Left ventricle myocardium superior (tissue), 1 donor: ENCODE data around the gene GHSR. TPM values are rescaled to one million over a fixed set of nuclear protein-coding genes. Genes with fewer than 3 reads are reported as not detected.

Experiments
- ATAC-seq: fragments of 200-7000 bp; cut with Tn5 transposase; one replicate; pipeline ENCODE4 v1.9.1; 2020; ENCODE audit warnings: mild to moderate bottlenecking, moderate library complexity
- DNase-seq: peaks from one replicate; pipeline ENCODE4 v3.0.0-alpha.2; 2020
- intact Hi-C: fragments of 100-400 bp; cut with micrococcal nuclease; formaldehyde crosslinking; loops from one replicate; pipeline ENCODE4 v1.11.0; 2022
- total RNA-seq: library from RNA; stranded (reverse); fragmentation: NEBNext Ultra II Directional; extraction: Animal tissue kit (Norgen Biotek cat#: 25700); gene quantifications from one replicate; pipeline ENCODE4 v1.2.1, GENCODE V29; 2021
- donor health status: DM: no; HTN: yes; CAD: no; lungs with severe emphysema.

GHSR gene
- total RNA-seq, 1 donor from 2014 or later, result not detected

DNA sequence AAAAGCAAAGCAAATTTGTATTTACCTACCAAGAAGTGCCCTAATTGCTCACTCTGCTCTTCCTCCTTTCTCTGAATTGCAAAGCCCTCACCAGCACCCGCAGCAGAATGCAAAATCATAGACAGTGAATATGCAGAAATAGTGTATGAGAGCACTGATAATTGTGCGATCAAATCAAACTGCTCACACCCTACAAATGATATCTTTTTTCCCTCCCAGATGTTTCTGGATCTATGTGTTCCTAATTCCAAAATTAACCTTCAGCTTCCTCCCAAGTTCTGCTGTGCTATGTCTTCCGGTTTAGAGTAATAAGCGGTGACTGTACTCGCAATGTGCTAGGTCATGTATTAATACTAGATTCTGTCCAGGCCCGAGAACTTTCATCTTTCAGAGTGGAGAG lies 3.4 kb downstream of the GHSR start:
- intact Hi-C loops, result no loop called here
- ATAC-seq, result no peak
- no peak for DNase-seq

DNA sequence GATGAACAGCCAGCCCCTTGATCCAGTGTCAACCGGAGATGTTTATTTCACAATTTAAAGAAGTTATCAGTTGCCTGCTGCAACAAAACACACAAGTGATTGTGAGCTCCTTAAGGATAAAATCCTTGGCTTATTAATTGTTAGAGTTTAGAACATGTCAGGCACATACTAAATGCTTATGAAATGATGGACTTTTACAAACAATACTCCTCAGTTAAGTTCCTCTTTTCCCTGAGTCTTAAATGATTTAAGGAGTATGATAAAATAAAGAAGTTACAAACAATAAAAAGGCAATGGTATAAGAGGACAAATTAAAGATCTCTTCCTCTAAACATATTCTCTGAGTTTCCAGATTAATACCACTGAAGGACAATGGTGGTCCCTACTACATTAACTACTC lies 5.7 kb downstream of the GHSR start:
- ATAC-seq (no peak), DNase-seq (no peak)
- intact Hi-C loops, result no loop called here

DNA sequence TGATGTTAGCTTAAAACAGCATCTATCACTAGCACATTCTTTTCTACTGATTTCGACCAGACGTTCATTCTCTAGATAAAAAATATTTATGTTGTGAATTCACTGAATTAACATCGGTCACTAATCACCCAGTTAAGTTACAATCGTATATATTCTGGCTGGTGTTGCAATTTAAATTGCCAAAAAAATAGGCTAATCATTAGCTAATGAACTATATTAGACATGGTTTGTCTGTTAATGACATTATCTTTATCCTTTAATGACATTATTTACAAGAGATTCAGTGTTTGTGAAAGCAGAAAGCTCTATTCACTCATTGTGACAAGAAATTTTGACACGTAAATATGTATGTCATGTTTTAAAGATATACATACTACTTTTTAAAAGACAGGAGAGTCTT lies 6.7 kb downstream of the GHSR start:
- no peak for ATAC-seq
- no peak for DNase-seq
- intact Hi-C loops, result no loop called here

DNA sequence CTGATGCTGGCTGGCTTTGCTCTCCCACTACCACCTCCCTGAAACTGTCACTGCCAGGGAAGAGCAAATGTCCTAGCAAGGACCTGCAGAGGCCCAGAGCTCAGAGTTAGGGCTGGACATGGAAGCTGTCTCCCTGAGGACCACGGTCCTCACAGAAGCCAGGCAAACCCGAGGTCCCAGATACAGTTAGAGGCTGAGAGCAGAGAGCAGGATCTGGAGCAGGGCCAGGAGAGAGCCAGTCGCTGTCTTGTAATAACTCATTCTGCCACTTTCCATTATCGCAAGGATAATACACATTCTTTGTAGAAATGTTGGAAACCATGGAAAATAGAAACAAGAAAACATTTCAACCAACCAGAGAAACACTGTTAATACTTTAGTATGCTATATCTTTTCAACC lies 10.1 kb downstream of the GHSR start:
- ATAC-seq, result no peak
- intact Hi-C loops, result no loop called here
- DNase-seq, result no peak

DNA sequence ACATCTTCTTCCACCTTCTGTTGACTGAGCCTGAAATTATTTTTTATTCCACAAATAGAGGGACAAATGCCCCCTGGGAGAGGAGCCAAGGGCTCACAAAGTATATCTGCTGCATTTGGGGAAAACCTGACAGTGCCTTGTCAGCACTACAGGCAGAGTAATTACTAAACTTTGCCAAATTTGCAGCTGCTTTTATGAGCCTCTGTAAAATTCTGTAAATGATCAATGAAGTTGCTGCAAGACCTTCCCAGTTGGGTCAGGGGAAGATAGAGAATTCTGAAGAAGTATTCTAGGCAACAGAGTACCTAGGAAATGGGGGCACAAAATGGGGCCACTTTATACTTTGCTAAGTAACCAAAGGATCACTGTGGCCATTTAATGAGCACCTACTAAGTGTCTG lies 10.5 kb downstream of the GHSR start:
- no peak for ATAC-seq
- DNase-seq, result no peak
- intact Hi-C loops, result no loop called here

DNA sequence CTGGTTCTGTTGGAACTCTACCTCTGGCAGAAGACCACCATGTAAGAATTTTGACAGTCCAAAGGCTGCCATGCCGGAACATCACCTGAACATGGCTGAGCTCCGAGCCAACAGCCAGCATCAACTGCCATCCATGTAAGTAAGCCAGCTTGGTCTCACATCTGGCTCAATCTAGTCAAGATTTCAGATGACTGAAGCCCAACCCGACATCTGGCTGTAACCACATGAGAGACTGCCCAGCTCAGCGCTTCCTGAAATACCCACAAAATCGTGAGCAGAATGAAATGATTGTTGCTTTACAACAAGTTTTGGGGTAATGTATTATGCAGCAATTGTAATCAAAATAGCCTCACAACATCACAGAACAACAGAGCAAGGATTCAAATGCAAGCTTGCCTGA lies 32.9 kb downstream of the GHSR start:
- ATAC-seq, result no peak
- DNase-seq, result no peak
- intact Hi-C loops, result no loop called here

DNA sequence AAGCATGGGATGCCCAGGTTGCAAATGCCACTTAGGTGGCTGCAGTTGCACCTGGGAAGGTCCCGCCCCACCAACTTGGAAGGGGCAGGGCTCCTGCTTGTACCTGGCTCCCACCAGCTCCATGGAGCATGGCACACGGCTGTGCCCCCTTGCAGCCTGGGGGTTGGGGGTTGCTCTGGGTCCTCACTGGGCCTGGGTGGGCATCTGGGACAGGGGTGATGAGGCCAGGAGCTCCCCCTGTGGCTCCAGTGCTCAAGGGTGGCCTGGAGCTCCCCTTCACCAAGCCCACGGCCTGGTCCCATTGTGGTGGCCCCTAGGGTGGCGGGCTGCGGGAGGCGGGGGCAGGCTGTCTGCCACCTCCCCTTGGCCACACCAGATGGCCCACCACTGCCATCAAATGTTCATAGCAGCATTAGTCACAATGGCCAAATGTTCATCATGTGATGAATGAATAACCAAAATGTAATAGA lies 36.7 kb downstream of the GHSR start:
- DNase-seq, result no peak
- intact Hi-C loops, result no loop called here
- ATAC-seq, result no peak

DNA sequence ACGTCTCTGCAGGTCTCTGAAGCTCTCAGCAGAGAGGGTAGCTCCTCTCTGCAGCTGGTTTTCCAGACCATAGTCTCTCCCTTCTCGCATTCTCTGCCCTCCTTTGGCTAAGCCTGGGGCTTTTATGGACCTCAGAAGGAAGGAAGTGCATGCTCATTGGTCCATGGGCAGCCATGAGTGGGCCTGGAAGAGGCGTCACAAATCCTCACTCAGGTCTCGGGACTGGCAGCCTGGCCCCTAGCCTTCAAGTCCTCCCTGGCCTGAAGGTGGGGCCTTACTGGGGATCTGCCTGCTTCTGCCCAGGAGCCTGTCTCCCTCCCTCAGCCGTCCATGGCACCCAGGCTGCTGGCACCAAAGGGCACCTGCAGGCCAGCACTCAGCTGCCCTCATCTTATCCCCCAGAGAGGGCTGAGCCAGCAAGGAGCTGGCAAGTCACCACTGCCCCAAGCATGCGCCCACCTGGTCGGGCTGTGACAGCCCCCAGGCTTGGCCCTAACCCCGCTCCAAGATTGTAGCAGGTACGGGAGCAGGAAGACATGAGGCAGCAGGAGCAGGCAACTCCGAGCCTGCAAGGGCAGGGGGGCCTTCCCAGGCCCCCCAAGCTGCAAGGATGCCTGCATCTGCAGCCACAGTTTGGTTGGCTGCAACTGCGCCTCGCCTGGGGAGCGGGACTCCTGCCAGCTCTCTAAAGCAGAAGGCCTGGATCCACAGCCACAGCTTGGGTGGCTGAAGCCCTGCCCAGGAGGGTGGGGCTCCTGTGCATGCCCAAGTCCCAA lies 37.4 kb downstream of the GHSR start:
- DNase-seq (peak; percentile 18), ATAC-seq (no peak)
- intact Hi-C loops, result no loop called here

DNA sequence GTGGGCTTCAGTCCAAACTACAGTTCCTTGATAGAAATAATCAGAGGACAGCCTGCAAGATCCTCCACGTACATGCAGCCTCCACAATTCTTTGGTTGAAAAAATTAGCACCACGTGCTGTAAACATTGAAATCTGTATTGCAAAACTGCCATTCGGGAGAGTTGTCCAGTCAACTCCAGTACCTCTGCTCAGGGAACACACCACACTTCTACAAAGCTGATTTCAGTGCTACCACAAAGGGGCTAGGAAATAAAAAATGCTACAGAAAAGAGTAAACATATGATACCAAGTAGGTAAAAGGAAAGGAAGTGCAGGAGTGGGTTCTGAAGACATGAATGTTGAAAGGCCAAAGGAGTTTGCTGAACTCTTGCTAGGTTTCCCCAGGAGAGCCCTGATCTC lies 40.4 kb downstream of the GHSR start:
- intact Hi-C loops, result no loop called here
- DNase-seq (no peak), ATAC-seq (no peak)

DNA sequence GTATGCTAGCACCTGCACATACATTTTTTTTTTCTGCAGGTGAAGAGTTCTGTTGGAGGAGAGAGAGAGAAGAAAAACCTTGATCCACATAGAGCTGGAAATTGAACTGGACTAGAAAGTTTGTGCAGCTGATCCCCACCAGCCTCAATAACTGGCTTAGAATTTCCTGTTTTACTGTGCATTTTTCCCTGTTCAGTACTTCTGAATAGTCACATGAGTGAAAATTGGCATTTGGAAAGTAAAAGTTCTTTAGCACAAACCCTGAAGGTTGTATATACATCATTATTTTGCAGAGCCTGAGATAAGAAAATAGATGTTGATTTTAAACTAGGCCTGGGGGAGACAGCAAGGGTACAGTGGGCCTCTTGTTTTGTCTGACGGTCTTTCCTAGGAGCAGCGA lies 42.3 kb downstream of the GHSR start:
- intact Hi-C loops, result no loop called here
- ATAC-seq, result no peak
- no peak for DNase-seq

DNA sequence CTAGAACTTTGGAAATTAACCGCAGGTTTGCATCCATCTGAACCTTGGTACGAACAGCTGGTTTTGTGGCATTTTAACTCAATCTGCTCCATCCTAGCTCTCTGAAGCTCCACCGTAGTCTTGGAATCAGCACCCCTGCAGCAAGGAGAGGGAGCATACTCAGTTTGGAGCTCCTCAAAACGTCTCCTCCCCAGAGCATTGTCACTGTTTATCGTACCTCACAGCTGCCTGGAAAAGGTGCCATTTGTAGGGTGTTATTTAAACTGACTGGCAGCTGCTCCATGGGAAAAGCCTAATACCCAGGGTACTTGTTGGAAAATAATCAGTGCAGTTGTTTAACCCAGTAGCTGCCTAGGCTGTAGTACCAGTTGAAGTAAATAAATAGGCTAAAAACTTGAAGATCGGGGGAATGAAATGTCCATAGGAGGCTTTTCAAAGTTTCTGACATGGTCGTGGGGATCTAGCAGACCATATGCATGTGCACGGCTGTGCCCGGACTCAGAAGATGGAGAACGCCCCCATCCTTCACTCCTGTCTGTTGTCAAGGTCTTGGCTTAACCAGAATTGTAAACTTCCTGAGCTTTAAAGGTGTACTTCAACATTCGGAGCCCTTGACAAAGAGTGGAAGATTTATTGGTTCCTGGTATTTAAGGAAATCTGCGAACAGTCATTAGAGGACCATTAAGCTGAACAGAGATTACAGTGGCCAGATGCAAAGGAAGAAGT lies 43.9 kb downstream of the GHSR start:
- DNase-seq, result no peak
- no peak for ATAC-seq
- intact Hi-C loops, result no loop called here

DNA sequence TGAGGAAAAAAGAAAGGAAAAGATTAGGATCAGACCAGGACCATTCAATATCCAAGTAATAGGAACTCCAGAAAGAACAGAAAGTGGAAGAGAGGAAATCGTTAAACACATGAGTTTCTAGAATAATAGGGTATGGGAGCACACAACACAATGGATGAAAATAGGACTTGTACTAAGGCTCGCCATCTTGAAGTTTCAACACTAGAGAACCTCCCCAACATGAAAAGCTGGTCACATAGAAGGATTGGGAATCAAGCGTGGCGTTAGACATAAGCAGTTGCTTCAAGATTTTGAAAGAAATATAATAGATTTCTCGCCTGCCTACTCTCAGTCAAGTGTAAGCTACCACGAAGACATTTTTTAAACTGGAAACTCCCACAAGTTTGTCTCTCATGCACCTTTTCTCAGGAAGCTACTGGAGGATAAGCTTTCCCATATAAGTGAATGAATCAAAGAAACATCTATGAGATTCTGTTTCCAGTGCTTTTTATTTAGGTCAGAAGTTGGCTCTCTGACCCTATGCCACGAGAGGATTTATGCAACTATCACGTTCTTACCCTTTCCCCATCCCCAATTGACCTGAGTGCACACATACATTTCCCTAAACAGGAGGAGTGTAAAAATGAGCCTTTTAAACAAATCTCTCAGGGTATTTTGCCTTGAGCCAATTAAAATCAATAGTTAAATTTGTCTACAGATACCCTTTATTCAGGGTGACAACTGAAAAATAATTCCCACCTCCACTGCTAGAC lies 45.2 kb downstream of the GHSR start:
- intact Hi-C loops, result no loop called here
- DNase-seq, result no peak
- ATAC-seq, result no peak

DNA sequence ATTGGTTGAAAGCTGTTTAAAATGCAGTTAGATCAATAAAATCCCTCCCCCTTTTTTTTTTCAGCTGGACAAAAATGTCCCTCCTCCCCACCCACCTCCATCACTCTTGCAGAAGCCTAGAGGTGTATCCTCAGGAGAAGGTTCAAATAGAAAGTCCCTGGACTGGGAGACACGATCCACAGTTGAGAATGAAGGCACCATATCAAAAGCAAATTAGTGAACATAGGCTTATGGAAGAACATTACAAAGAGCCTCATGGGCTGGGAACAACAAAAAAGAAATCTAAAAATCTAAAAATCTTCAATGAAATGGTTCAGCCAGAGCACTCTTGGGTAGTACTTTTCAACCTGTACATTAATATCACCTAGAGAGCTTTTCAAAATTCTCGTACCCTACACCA lies 46.2 kb downstream of the GHSR start:
- ATAC-seq (no peak), DNase-seq (no peak)
- intact Hi-C loops, result no loop called here

DNA sequence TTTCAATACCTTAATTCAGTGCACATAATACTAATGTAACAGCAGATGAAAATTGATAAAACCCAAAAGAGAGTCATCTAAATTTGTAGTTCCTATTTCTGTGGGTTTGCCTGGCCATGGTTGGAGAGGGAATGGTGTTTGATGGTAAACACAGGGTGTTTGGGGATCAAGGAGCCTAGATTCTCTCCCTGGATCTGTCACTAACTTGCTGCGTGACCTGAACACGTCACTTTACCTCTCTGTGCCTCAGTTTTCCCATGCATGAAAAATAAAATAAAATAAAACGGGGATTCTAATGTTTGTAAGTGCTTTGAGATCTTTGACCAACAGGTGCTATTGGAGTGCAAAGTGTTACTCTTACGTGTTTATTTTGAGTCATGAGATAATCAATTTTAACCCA lies 49.8 kb downstream of the GHSR start:
- no peak for DNase-seq
- intact Hi-C loops, result no loop called here
- ATAC-seq, result no peak

DNA sequence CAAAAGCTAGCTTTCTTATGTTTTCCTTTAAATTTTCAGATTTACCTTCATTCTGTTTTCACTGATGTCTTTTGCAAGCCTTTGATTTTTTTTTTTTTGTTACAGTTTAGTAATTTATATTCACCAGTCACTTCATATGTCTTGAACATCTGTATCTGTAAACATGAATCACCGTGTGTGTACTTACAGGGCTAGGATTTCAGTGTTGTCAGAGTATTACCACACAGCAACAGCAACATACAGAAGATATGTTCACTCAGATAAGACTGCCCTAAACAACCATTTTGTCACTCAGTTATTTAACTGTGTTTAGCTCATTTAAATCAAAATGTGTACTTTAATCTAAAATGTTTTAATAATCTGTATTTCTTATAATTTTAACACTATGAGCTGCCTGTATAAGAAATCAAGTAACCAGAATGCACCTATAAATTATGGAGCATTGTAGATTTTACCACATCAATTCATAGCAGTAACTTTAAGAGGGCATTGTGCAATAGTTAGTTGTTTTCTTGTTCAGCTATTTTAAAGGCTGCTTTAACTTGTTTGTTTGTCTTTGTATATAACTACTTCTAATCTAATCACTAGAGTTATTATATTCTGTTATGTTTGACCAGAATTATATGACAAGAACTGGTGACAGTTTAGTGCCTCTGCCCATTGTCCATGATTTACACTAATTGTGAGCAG lies 50.4 kb downstream of the GHSR start:
- DNase-seq (no peak), ATAC-seq (no peak)
- intact Hi-C loops, result no loop called here

DNA sequence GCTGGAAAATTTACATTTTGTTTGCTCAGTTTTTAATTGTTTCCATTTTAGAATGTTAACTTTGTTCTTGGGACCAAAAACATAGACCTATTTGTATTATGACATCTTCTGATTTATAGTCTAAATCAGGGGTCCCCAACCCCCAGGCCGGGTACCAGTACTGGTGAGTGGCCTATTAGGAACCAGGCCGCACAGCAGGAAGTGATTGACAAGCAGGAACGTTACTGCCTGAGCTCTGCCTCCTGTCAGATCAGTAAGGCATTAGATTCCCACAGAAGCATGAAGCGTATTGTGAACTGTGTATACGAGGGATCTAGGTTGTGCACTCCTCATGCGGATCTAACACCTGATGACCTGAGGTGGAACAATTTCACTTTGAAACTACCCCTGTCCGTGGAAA lies 51.9 kb downstream of the GHSR start:
- intact Hi-C loops, result no loop called here
- ATAC-seq (no peak), DNase-seq (no peak)

DNA sequence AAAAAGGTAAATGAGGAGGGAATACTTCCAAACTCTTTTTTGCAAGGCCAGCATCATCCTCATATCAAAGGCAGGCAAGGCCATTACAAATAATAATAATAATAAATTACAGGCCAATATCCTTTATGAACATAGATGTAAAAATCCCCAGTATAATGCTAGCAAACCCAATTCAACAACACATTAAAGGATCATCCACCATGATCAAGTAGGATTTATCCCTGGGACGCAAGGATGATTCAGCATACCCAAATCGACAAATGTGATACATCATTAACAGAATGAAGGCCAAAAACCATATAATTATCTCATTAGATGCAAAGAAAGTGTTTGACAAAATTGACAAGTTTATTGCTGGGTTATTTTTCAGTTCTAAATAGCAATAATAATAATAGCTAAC lies 53.6 kb downstream of the GHSR start:
- ATAC-seq, result no peak

More for the DNA sequence above, 53.6 kb downstream of the GHSR start:
- DNase-seq, result no peak
- intact Hi-C loops, result no loop called here
